GM23338 (cell line): ENCODE data around the gene MTHFD2L.

Source experiments
- POLR2AphosphoS5 ChIP-seq: IDR thresholded peaks from 2 replicates; pipeline ENCODE4 v1.6.1; 2016; ENCODE audit warnings: antibody characterized with exemption, low read depth
- TF ChIP-seq, protein P1 (sequence below), 2 experiments: fragments of 200-600 bp in 1 of 2; sonication (generic) in 1 of 2; conservative IDR thresholded peaks; 2 replicates each; pipeline versions ENCODE4 v1.5.1 to v1.6.1; 2016 to 2017; ENCODE audit warnings: antibody characterized with exemption in 2 of 2, low read depth in 2 of 2, mild to moderate bottlenecking in 2 of 2, moderate library complexity in 1 of 2

DNA sequence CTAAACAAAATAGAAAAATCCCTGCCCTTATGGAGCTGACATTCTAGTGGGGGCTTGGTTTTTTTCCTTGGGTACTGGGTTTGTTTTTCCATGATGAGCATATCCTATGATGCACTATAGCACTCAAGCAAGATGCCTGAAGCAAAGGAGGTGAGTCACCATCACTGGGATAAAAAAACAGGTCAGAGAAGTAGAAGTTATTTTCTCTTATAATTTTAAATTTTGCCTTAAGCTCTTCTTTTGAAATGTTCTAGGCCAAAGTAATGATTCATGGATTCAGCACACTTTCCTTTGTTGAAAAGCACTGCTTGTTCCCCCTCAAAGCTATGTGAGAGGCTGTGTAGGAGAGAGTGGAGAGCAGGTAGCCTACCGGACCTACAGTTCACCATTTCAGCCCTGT is 43.7 kb upstream of the MTHFD2L start:
- TF ChIP-seq, protein P1, sequence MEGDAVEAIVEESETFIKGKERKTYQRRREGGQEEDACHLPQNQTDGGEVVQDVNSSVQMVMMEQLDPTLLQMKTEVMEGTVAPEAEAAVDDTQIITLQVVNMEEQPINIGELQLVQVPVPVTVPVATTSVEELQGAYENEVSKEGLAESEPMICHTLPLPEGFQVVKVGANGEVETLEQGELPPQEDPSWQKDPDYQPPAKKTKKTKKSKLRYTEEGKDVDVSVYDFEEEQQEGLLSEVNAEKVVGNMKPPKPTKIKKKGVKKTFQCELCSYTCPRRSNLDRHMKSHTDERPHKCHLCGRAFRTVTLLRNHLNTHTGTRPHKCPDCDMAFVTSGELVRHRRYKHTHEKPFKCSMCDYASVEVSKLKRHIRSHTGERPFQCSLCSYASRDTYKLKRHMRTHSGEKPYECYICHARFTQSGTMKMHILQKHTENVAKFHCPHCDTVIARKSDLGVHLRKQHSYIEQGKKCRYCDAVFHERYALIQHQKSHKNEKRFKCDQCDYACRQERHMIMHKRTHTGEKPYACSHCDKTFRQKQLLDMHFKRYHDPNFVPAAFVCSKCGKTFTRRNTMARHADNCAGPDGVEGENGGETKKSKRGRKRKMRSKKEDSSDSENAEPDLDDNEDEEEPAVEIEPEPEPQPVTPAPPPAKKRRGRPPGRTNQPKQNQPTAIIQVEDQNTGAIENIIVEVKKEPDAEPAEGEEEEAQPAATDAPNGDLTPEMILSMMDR (conservative IDR thresholded peaks at IDR 0.05; ENCODE audit: low read depth in 2 of 2) = no peak
- TF ChIP-seq POLR2AphosphoS5 = no peak
